GM12872 (cell line): Measurements from ENCODE around the gene POLL.

ENCODE experiments used
- TF ChIP-seq, protein P1 (sequence below): IDR thresholded peaks from 3 replicates; pipeline ENCODE4 v1.5.1; 2011; ENCODE audit warnings: low read depth, mild to moderate bottlenecking, low read length, moderate library complexity; ENCODE audit not compliant: insufficient read depth

The POLL gene

DNA sequence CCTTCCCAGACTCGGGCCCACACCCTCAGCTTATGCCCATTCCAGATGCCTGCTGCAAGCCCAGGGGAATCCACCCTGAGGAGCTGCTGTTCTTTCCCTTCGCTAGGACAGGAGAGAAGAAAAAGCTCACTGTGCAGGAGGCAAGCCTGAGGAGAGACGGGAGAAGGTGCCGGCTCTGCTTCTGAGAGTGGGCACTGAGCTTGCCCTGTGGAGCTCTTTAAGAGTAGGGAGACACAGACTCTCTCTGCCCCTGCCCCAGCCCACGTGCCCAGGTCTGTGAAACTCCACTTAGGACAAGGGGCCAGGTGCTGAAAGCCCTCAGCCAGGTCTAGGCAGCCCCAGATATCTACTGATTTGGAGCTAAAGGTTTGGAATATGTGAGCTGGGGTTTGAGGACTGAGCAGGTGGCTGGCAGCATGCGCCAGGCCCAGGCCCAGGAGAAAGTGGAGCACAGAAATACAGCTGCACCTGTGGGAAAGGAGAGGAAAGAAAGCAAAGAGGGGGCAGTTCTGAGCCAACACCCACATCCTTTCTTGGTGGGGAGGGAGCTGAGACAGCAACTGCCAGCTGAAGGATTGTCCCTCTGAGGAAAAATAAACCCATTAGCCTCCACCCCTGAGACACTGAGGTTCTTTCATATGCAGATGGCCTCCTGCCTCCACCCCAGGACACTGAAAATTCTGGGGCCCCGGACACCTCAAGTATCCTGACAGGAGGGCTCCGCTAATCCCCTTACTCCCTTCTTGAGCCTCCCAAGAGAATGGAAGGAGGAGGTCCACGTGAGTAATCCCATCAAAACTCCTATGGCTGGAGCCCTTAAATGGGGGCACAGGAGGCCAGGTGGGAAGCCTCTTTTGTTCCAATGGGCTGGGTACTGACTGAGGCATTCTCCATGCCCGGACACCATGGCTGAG is 7.3 kb downstream of the POLL start:
- TF ChIP-seq, protein P1, sequence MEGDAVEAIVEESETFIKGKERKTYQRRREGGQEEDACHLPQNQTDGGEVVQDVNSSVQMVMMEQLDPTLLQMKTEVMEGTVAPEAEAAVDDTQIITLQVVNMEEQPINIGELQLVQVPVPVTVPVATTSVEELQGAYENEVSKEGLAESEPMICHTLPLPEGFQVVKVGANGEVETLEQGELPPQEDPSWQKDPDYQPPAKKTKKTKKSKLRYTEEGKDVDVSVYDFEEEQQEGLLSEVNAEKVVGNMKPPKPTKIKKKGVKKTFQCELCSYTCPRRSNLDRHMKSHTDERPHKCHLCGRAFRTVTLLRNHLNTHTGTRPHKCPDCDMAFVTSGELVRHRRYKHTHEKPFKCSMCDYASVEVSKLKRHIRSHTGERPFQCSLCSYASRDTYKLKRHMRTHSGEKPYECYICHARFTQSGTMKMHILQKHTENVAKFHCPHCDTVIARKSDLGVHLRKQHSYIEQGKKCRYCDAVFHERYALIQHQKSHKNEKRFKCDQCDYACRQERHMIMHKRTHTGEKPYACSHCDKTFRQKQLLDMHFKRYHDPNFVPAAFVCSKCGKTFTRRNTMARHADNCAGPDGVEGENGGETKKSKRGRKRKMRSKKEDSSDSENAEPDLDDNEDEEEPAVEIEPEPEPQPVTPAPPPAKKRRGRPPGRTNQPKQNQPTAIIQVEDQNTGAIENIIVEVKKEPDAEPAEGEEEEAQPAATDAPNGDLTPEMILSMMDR, result no peak

DNA sequence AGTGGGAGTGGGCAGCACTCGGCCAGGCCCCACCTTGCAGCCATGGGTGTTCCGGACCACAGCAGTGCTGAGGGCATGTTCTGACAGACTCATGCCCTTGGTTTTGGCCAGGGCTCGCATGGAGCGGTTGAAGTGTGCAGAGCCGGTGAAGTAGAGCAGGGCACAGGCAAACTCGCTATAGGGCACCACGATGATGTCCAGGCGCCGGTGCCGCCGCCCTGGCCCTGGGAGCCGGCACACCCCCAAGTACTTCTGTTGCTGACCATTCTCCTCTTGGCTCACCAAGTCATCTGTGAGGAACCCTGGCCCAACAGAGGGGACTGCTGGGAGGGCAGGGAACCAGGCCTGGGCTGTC is 8.6 kb downstream of the POLL start:
- TF ChIP-seq, protein P1, result no peak

DNA sequence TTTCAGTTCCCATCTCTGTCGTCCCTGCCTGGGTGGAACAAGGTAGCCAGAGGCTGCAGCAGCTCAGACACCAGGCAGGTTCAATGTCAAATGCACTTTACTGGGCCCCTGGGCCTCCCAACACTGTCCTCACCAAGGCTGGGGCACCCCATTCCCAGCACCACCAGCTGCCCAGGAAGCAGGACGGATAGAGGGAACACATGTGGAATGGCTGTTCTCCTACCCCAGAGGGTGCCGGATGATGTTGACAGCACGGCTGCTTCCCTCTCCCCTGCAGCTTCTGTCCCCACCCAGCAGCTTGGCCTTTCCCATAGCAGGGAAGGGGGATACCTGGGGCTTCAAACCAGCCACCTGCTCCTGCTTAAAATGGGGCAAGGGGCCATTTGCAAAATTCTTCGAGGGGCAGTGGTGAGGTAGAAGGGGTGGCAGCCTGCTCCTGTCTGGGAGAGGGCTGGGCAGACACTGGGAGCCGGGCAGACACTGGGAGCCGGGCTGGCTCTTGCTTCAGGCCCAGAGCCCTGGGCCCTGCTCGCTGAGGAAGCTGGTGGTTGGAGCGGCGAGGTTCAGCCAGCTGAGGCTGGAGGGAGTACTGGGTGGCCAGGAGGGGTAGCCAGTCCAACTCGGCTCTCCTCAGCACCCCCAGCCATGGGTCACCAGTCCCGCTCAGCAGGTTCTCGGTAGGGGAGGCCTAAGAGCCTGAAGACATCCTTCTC is 9.1 kb downstream of the POLL start:
- TF ChIP-seq, protein P1, result no peak

DNA sequence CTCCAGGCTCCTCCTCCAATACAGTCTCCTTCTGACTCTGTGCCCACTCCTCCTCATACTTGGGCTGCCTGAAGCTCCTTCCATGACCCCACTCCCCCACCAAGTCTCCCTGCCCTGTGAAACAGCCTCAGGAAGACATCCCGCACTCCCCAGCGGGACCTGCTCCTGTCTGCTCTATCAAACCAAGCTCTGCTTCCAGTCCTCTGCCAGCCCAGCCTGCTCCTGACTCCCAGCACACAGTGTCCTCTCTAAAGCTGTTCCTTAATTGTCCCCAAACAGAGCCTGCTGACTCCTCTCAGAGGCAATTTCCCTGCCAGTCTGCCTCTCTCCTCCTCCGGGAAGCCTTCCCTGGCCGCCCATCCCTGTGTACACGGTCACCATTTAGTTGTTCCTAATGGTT is 9.9 kb downstream of the POLL start:
- TF ChIP-seq, protein P1, result no peak

DNA sequence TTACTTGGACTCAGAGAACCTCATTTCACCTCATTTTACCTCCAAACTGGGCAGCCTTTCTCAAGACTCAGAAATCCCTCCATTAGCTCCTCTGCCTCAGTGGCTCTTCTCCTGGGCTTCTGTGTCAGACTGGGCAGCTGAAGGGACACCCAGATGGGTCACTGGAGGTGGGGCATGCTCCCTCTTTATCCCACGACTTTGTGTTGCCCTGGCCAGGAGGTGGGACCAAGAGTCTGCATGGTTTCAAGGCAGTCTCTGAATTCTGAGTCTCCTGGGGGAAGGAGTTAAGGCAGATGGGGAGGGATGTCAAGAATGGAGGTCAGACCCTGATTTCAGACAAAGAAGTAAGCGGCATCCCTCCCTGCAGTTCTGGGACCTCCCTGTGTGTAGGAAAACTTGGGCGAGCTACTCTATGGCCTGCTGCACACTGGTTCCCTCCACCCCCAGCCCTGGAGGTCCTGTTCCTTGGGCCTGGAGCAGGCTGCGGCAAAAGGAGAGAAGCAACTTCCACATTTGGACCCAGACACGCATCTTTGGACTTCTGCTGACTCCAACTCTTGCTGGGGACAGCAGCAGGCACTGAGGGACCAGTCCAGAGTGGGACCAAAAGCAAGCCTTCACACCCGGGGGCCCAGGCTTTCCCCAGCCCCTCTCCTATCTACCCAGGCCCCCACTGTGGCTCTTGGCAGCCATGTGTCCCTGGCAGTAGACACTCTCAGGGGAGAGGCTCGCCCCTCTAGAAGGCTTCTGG is 10.8 kb downstream of the POLL start:
- TF ChIP-seq, protein P1, result no peak

DNA sequence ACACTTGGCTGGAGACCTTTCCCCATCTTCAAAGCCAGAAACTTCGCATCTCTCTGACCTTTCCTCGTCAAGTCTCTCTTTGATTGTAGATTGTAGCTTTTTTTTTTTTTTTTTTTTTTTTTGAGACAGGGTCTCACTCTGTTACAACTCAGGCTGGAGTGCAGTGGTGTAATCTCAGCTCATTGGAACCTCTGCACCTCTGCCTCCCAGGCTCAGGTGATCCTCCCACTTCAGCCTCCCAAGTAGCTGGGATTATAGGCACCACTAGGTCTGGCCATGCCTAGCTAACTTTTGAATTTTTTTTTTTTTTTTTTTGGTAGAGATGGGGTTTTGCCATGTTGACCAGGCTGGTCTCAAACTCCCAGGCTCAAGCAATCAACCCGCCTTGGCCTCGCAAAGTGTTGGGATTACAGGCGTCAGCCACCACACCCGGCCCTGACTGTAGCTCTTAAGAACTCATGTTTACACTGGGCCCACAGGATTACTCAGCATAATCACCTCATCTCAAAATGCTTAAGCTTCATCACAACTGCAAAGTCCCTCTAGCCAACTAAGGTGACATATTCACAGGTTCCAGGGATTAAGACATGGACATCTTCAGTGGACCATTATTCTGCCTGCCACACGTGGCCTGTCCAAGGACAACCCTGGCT is 11.7 kb downstream of the POLL start:
- TF ChIP-seq, protein P1, result no peak

DNA sequence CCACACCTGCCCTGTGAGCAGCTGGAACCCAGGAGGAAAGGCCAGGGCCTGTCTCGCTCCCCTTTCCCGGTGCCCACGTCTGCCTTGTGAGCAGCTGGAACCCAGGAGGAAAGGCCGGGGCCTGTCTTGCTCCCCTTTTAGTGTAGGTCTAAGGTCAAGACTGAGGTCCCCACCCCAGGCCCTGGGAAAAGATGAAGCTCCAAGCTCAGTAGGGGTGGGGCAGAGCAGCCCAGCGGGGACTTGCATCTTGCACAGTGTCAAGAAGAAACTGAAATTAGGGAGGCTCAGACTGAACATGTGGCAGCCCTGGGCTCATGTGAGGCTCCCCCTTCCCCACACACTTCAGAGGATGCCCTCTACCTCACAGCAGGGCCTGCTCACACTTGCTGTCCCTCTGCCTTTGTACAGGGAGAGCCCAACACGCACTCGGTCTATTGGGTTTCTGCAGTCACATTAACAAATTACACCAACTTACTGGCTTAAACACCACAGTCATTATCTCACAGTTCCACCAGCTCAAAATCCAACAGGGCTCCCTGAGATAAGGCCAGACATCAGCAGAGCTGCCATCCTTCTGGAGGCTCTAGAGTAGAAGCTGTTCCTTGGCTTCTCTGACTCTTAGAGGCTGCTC is 12.4 kb downstream of the POLL start:
- TF ChIP-seq, protein P1, result no peak
